Measurements from ENCODE around the gene ANKRD33B.

ANKRD33B gene

GRCh38 chr5:10631316-10631996 lies 67.6 kb downstream of the ANKRD33B start:
- TF ChIP-seq CTCF (conservative IDR thresholded peaks at IDR 0.05; ENCODE audit: control insufficient read depth, insufficient read depth, low read depth, low read length), result no peak
- no peak overlapping the region for H3K4me3 ChIP-seq (ENCODE audit: control insufficient read depth, low read depth, low read length)
- DNase-seq (ENCODE audit: low read depth), result no peak

GRCh38 chr5:10632110-10632761 lies 68.4 kb downstream of the ANKRD33B start:
- H3K4me3 ChIP-seq (ENCODE audit: control insufficient read depth, low read depth, low read length), result no peak overlapping the region
- no peak for TF ChIP-seq CTCF (conservative IDR thresholded peaks at IDR 0.05; ENCODE audit: control insufficient read depth, insufficient read depth, low read depth, low read length)
- peak; percentile 83 for DNase-seq (ENCODE audit: low read depth)

GRCh38 chr5:10633271-10634049 lies 69.6 kb downstream of the ANKRD33B start:
- no peak for TF ChIP-seq CTCF (conservative IDR thresholded peaks at IDR 0.05; ENCODE audit: control insufficient read depth, insufficient read depth, low read depth, low read length)
- DNase-seq (ENCODE audit: low read depth), result no peak
- no peak overlapping the region for H3K4me3 ChIP-seq (ENCODE audit: control insufficient read depth, low read depth, low read length)

GRCh38 chr5:10634050-10634449 lies 70.2 kb downstream of the ANKRD33B start:
- no peak overlapping the region for H3K4me3 ChIP-seq (ENCODE audit: control insufficient read depth, low read depth, low read length)
- TF ChIP-seq CTCF (conservative IDR thresholded peaks at IDR 0.05; ENCODE audit: control insufficient read depth, insufficient read depth, low read depth, low read length), result no peak
- DNase-seq (ENCODE audit: low read depth), result no peak

- no peak overlapping the region for H3K4me3 ChIP-seq (ENCODE audit: control insufficient read depth, low read depth, low read length)
- no peak for DNase-seq (ENCODE audit: low read depth)
- TF ChIP-seq CTCF (conservative IDR thresholded peaks at IDR 0.05; ENCODE audit: control insufficient read depth, insufficient read depth, low read depth, low read length), result no peak
These were observed 70.7 kb downstream of the ANKRD33B start for GRCh38 chr5:10634562-10634961.

GRCh38 chr5:10635257-10635866 lies 71.5 kb downstream of the ANKRD33B start:
- H3K4me3 ChIP-seq (ENCODE audit: control insufficient read depth, low read depth, low read length), result no peak overlapping the region
- DNase-seq (ENCODE audit: low read depth), result peak; percentile 74
- no peak for TF ChIP-seq CTCF (conservative IDR thresholded peaks at IDR 0.05; ENCODE audit: control insufficient read depth, insufficient read depth, low read depth, low read length)

Measured in fibroblast of mammary gland (primary cell).